ENCODE results near the gene MARS2. TPM values are rescaled to one million over a fixed set of nuclear protein-coding genes. Genes with fewer than 3 reads are reported as not detected.

MARS2 gene
- total RNA-seq, 2 experiments from 2014 or later: 15.3 to 16.7 TPM

DNA sequence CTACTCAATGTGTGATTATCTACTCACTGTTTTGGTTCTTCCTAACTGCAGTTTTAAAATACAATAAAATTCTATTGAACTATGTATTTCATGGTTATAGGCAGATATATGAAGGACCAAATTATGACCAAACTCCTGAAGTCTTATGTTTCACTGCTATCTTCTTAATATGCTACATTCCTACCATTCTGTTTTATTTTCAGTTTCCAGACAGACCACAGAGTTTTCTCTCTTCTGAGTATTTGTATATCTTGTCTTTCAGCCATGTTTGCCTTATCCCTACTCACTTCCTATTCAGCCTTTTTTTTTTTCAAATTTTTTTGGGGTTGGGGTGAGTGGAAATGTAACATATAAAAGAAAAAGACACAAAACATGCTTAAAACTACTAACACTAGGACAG is 36.1 kb upstream of the MARS2 start:
- H3K9me3 Mint-ChIP-seq: peaks cover 12% of the 10 kb centered on the region
- ChIA-PET POLR2A (no interaction called here), CTCF (no interaction called here)
- DNase-seq (no peak), ATAC-seq (no peak)
- TF ChIP-seq, protein P1, sequence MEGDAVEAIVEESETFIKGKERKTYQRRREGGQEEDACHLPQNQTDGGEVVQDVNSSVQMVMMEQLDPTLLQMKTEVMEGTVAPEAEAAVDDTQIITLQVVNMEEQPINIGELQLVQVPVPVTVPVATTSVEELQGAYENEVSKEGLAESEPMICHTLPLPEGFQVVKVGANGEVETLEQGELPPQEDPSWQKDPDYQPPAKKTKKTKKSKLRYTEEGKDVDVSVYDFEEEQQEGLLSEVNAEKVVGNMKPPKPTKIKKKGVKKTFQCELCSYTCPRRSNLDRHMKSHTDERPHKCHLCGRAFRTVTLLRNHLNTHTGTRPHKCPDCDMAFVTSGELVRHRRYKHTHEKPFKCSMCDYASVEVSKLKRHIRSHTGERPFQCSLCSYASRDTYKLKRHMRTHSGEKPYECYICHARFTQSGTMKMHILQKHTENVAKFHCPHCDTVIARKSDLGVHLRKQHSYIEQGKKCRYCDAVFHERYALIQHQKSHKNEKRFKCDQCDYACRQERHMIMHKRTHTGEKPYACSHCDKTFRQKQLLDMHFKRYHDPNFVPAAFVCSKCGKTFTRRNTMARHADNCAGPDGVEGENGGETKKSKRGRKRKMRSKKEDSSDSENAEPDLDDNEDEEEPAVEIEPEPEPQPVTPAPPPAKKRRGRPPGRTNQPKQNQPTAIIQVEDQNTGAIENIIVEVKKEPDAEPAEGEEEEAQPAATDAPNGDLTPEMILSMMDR (IDR thresholded peaks at IDR 0.05): no peak
- no peaks in the 10 kb centered on the region for H3K36me3 Mint-ChIP-seq (ENCODE audit: low read depth)
- intact Hi-C loops (cut with micrococcal nuclease): no loop called here
- H3K4me1 Mint-ChIP-seq (ENCODE audit: low read depth): no peaks in the 10 kb centered on the region
- no peak overlapping the region for H3K27ac Mint-ChIP-seq
- no peak overlapping the region for H3K4me3 Mint-ChIP-seq
- peaks cover 3% of the 10 kb centered on the region for H3K27me3 Mint-ChIP-seq

DNA sequence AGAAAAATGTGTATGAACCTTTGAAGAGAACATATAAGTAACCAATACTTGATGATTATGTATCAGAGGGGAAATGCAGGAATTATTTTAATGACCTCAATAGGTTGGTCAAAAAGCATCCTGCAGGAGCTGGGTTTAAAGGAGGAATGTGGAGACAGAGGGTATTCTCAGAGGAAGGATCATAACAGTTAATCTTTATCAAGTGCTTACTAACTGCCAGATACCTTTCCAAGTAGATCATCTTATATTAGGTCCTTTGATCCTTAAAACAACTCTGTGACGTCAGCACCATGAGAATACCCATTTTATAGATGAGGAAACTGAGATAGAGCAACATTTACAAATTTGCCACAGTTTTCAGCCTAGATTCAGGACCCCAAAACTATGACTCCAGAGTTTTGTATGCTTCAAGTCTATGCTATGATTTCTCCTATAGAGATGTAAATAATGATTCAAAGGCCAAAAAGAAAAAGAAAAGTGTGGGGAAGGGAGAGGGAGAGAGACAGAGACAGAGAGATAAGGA is 32.7 kb upstream of the MARS2 start:
- peaks cover 1% of the 10 kb centered on the region for H3K9me3 Mint-ChIP-seq
- H3K36me3 Mint-ChIP-seq (ENCODE audit: low read depth): no peaks in the 10 kb centered on the region
- no peak overlapping the region for H3K4me3 Mint-ChIP-seq
- H3K4me1 Mint-ChIP-seq (ENCODE audit: low read depth): peaks cover 4% of the 10 kb centered on the region
- intact Hi-C loops (cut with micrococcal nuclease): no loop called here
- ATAC-seq (no peak), DNase-seq (no peak)
- POLR2A ChIA-PET: no interaction called here
- H3K27ac Mint-ChIP-seq: no peak overlapping the region
- H3K27me3 Mint-ChIP-seq: peaks cover 7% of the 10 kb centered on the region
- TF ChIP-seq, protein P1 (IDR thresholded peaks at IDR 0.05): no peak
- CTCF ChIA-PET: no interaction called here

DNA sequence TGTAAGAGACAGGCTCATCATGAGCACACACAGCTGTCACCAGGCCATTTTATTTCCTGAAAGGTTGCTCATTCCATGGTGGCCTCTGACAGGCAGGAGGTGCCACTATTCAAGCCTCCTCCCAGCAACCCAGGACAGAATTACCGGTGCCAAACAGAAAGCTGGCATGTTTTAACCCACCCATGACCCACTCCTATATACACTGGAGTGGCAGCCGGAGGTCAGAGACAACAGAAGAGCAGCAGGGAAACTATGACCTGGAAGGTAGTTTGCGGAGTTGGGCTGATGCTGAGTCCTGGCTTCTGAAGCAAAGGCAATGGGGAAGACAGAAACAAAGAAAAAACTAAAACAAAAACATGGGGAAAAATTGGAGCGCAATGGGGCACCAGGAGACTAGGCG is 32.1 kb upstream of the MARS2 start:
- CTCF ChIA-PET: no interaction called here

DNA sequence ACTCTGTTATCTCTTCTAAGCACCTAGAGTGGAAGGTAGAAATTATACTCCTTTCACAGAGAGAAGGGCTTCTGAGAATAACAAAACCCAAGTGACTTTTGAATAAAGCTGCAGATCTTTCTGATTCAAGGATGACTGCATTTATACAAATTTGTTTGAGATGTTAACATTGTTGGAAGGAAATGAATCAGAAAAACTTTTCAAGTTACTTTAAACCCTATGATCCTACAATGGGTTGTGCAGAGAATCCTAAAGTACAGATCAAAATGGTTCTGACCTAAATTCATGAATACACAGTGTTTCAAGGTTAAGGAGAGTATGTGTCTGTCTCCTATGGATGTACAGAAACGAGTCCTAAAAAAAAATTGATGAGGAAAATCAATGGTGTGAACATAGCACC is 31.6 kb upstream of the MARS2 start:
- Mint-ChIP-seq H3K9me3 (no peaks in the 10 kb centered on the region), H3K4me1 (ENCODE audit: low read depth) (peaks cover 6% of the 10 kb centered on the region), H3K27me3 (peaks cover 13% of the 10 kb centered on the region), H3K4me3 (no peak overlapping the region), H3K27ac (no peak overlapping the region), H3K36me3 (ENCODE audit: low read depth) (no peaks in the 10 kb centered on the region)
- TF ChIP-seq, protein P1 (IDR thresholded peaks at IDR 0.05): no peak
- ATAC-seq (no peak), DNase-seq (no peak)
- ChIA-PET CTCF (no interaction called here), POLR2A (no interaction called here)
- intact Hi-C loops (cut with micrococcal nuclease): no loop called here

More for the DNA sequence above, 32.1 kb upstream of the MARS2 start:
- ATAC-seq: no peak
- Mint-ChIP-seq H3K27me3 (peaks cover 11% of the 10 kb centered on the region), H3K36me3 (ENCODE audit: low read depth) (no peaks in the 10 kb centered on the region), H3K4me1 (ENCODE audit: low read depth) (peaks cover 6% of the 10 kb centered on the region), H3K4me3 (no peak overlapping the region), H3K9me3 (no peaks in the 10 kb centered on the region), H3K27ac (no peak overlapping the region)
- POLR2A ChIA-PET: no interaction called here
- intact Hi-C loops (cut with micrococcal nuclease): no loop called here
- no peak for DNase-seq
- TF ChIP-seq, protein P1 (IDR thresholded peaks at IDR 0.05): no peak

DNA sequence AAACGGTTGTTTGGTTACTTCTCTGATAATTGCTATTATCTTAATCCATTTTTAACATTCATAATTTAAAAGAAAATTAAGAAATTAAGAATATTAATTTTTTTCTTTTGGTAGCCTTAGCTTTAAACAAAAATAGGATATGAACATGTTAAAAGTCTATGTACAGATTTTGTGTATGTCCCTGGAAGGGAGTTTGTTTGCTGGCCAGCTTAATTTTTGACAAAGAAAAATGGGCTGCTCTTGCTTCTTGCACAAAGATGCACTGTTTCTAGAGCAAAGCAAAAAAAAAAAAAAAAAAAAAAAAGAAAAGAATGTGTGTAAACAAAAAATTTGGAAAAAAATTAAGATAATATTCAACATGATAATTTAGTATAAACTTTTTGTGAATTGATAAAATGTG is 31.1 kb upstream of the MARS2 start:
- TF ChIP-seq, protein P1 (IDR thresholded peaks at IDR 0.05): no peak
- DNase-seq: no peak
- Mint-ChIP-seq H3K4me1 (ENCODE audit: low read depth) (peaks cover 6% of the 10 kb centered on the region), H3K4me3 (no peak overlapping the region), H3K36me3 (ENCODE audit: low read depth) (no peaks in the 10 kb centered on the region), H3K27ac (no peak overlapping the region), H3K9me3 (no peaks in the 10 kb centered on the region), H3K27me3 (peaks cover 13% of the 10 kb centered on the region)
- intact Hi-C loops (cut with micrococcal nuclease): no loop called here
- POLR2A ChIA-PET: no interaction called here
- no peak for ATAC-seq
- CTCF ChIA-PET: no interaction called here
